ENCODE measurements around the gene SEPSECS. TPM values are rescaled to one million over a fixed set of nuclear protein-coding genes. Genes with fewer than 3 reads are reported as not detected.

SEPSECS gene
- total RNA-seq, 1 donor from 2014 or later, result 12.0 TPM

- Mint-ChIP-seq H3K27ac (ENCODE audit: unreplicated experiment) (no peak overlapping the region), H3K4me3 (ENCODE audit: unreplicated experiment) (no peak overlapping the region), H3K4me1 (ENCODE audit: unreplicated experiment) (peaks cover 8% of the 10 kb centered on the region), H3K9me3 (ENCODE audit: unreplicated experiment) (no peaks in the 10 kb centered on the region), H3K27me3 (ENCODE audit: unreplicated experiment) (peaks cover 4% of the 10 kb centered on the region), H3K36me3 (ENCODE audit: low read depth, unreplicated experiment) (no peaks in the 10 kb centered on the region)
- TF ChIP-seq CTCF (IDR thresholded peaks at IDR 0.05; ENCODE audit: unreplicated experiment), result no peak
- DNase-seq (ENCODE audit: low spot score), result no peak
Measured at GRCh38 chr4:25107827-25108516, 52.3 kb downstream of the SEPSECS start.

- TF ChIP-seq CTCF (IDR thresholded peaks at IDR 0.05; ENCODE audit: unreplicated experiment), result no peak
- Mint-ChIP-seq H3K27me3 (ENCODE audit: unreplicated experiment) (peaks cover 6% of the 10 kb centered on the region), H3K4me3 (ENCODE audit: unreplicated experiment) (no peak overlapping the region), H3K4me1 (ENCODE audit: unreplicated experiment) (peaks cover 8% of the 10 kb centered on the region), H3K27ac (ENCODE audit: unreplicated experiment) (no peak overlapping the region), H3K9me3 (ENCODE audit: unreplicated experiment) (peaks cover under 1% of the 10 kb centered on the region), H3K36me3 (ENCODE audit: low read depth, unreplicated experiment) (no peaks in the 10 kb centered on the region)
- no peak for DNase-seq (ENCODE audit: low spot score)
Measured at GRCh38 chr4:25106363-25107151, 53.7 kb downstream of the SEPSECS start.

- no peak for DNase-seq (ENCODE audit: low spot score)
- H3K36me3 Mint-ChIP-seq (ENCODE audit: low read depth, unreplicated experiment), result peaks cover 4% of the 10 kb centered on the region
- H3K9me3 Mint-ChIP-seq (ENCODE audit: unreplicated experiment), result peaks cover 5% of the 10 kb centered on the region
- H3K27ac Mint-ChIP-seq (ENCODE audit: unreplicated experiment), result no peak overlapping the region
- H3K27me3 Mint-ChIP-seq (ENCODE audit: unreplicated experiment), result peaks cover 7% of the 10 kb centered on the region
- peaks cover 12% of the 10 kb centered on the region for H3K4me1 Mint-ChIP-seq (ENCODE audit: unreplicated experiment)
- no peak overlapping the region for H3K4me3 Mint-ChIP-seq (ENCODE audit: unreplicated experiment)
- no peak for TF ChIP-seq CTCF (IDR thresholded peaks at IDR 0.05; ENCODE audit: unreplicated experiment)
Measured at GRCh38 chr4:25104591-25104990, 55.7 kb downstream of the SEPSECS start.

- Mint-ChIP-seq H3K4me1 (ENCODE audit: unreplicated experiment) (peaks cover 12% of the 10 kb centered on the region), H3K27me3 (ENCODE audit: unreplicated experiment) (peaks cover 7% of the 10 kb centered on the region), H3K27ac (ENCODE audit: unreplicated experiment) (no peak overlapping the region), H3K36me3 (ENCODE audit: low read depth, unreplicated experiment) (peaks cover 4% of the 10 kb centered on the region), H3K9me3 (ENCODE audit: unreplicated experiment) (peaks cover 5% of the 10 kb centered on the region), H3K4me3 (ENCODE audit: unreplicated experiment) (no peak overlapping the region)
- DNase-seq (ENCODE audit: low spot score), result no peak
- no peak for TF ChIP-seq CTCF (IDR thresholded peaks at IDR 0.05; ENCODE audit: unreplicated experiment)
Measured at GRCh38 chr4:25103418-25103817, 56.8 kb downstream of the SEPSECS start.

GRCh38 chr4:25101836-25102235, 58.4 kb downstream of the SEPSECS start:
- Mint-ChIP-seq H3K36me3 (ENCODE audit: low read depth, unreplicated experiment) (peaks cover 4% of the 10 kb centered on the region), H3K4me1 (ENCODE audit: unreplicated experiment) (peaks cover 9% of the 10 kb centered on the region)
- no peak for TF ChIP-seq CTCF (IDR thresholded peaks at IDR 0.05; ENCODE audit: unreplicated experiment)

More at GRCh38 chr4:25101836-25102235, 58.4 kb downstream of the SEPSECS start:
- Mint-ChIP-seq H3K4me3 (ENCODE audit: unreplicated experiment) (no peak overlapping the region), H3K27me3 (ENCODE audit: unreplicated experiment) (peaks cover 3% of the 10 kb centered on the region), H3K27ac (ENCODE audit: unreplicated experiment) (no peak overlapping the region), H3K9me3 (ENCODE audit: unreplicated experiment) (peaks cover 5% of the 10 kb centered on the region)
- DNase-seq (ENCODE audit: low spot score), result no peak
